ENCODE data around the gene HMGA1. TPM values are rescaled to one million over a fixed set of nuclear protein-coding genes. Genes with fewer than 3 reads are reported as not detected.

HMGA1 gene
- total and polyA plus RNA-seq, 2 experiments from 2014 or later, result 1,411 to 2,052 TPM

- H3K36me3 ChIP-seq (ENCODE audit: insufficient read depth), result no peaks in the 10 kb centered on the region
- no peaks in the 10 kb centered on the region for H3K79me2 ChIP-seq (replicated peaks; ENCODE audit: insufficient read depth)
- no peaks in the 10 kb centered on the region for H3K9me2 ChIP-seq (ENCODE audit: insufficient read depth)
- H3F3A ChIP-seq (replicated peaks; ENCODE audit: low read depth), result peaks cover 4% of the 10 kb centered on the region
- peak overlapping the region; percentile 43; the same call in 1 of the 2 replicates for H2AFZ ChIP-seq
- Mint-ChIP-seq H3K36me3 (ENCODE audit: low read depth) (peaks cover 9% of the 10 kb centered on the region), H3K4me1 (peaks cover 22% of the 10 kb centered on the region), H3K27me3 (ENCODE audit: insufficient read depth, low read depth, poor library complexity) (peaks cover 8% of the 10 kb centered on the region), H3K4me3 (no peak overlapping the region), H3K9me3 (peaks cover 16% of the 10 kb centered on the region), H3K27ac (no peak overlapping the region)
- no peak for ATAC-seq
- H3K4me1 ChIP-seq (ENCODE audit: insufficient read depth), result peaks cover 3% of the 10 kb centered on the region; the same call in 1 of the 2 replicates
- H3K4me2 ChIP-seq, result 0 out of 2 replicates have a peak overlapping the region, but pooled peaks have one; percentile 38
- H4K20me1 ChIP-seq (replicated peaks; ENCODE audit: insufficient read depth), result no peaks in the 10 kb centered on the region
- DNase-seq (ENCODE audit: low spot score), result no peak
- H3K27me3 ChIP-seq (ENCODE audit: insufficient read depth), result no peaks in the 10 kb centered on the region
- H3K27ac ChIP-seq (ENCODE audit: low read depth), result no peak overlapping the region
- TF ChIP-seq ZNF331 (CRISPR knock-in tag; IDR thresholded peaks at IDR 0.05; ENCODE audit: low read depth) (no peak), CREB1 (CRISPR knock-in tag; IDR thresholded peaks at IDR 0.05; ENCODE audit: low read depth) (no peak), NANOG (IDR thresholded peaks at IDR 0.05; ENCODE audit: borderline replicate concordance) (no peak), EZH2 (IDR thresholded peaks at IDR 0.05; ENCODE audit: low read depth, unreplicated experiment) (no peak), EZH2phosphoT487 (IDR thresholded peaks at IDR 0.05; ENCODE audit: unreplicated experiment) (no peak), POLR2AphosphoS5 (IDR thresholded peaks at IDR 0.05; ENCODE audit: low read depth) (no peak), ZNF462 (CRISPR knock-in tag; IDR thresholded peaks at IDR 0.05) (no peak), ETS1 (IDR thresholded peaks at IDR 0.05) (no peak), STAT1 (IDR thresholded peaks at IDR 0.05; ENCODE audit: unreplicated experiment) (no peak), REST (IDR thresholded peaks at IDR 0.05; ENCODE audit: unreplicated experiment) (no peak), JUNB (IDR thresholded peaks at IDR 0.05; ENCODE audit: unreplicated experiment) (no peak), ZNF114 (CRISPR knock-in tag; IDR thresholded peaks at IDR 0.05) (no peak), CTCF (conservative IDR thresholded peaks at IDR 0.05; ENCODE audit: low read depth in 2 of 2) (no peak)
- H3K4me3 ChIP-seq, result no peak overlapping the region
Measured at GRCh38 chr6:34205466-34205865, 31.2 kb upstream of the HMGA1 start.
